Astrocyte (in vitro differentiated cells and primary cell): ENCODE data around the gene ZSCAN10.

Experiments
- CTCF ChIP-seq: IDR thresholded peaks from 2 replicates; pipeline ENCODE4 v1.5.1; 2011; ENCODE audit warnings: low read depth, mild to moderate bottlenecking, inconsistent platforms, low read length, moderate library complexity; ENCODE audit not compliant: insufficient read depth
- EZH2 ChIP-seq: IDR thresholded peaks from 2 replicates; pipeline ENCODE4 v1.6.1; 2012; ENCODE audit warnings: mild to moderate bottlenecking, low read length, inconsistent platforms; ENCODE audit not compliant: insufficient read depth

GRCh38 chr16:3140603-3141427 lies 41.7 kb upstream of the ZSCAN10 start:
- TF ChIP-seq CTCF (no peak), EZH2 (no peak)
